GM18498 (cell line): ENCODE data around the gene FBXO31.

ENCODE experiments used
- ATAC-seq: cut with Tn5 transposase; IDR thresholded peaks from one replicate; pipeline ENCODE4 v1.9.1; 2021; ENCODE audit warnings: mild to moderate bottlenecking, moderate library complexity; ENCODE audit not compliant: unreplicated experiment

Gene FBXO31

DNA sequence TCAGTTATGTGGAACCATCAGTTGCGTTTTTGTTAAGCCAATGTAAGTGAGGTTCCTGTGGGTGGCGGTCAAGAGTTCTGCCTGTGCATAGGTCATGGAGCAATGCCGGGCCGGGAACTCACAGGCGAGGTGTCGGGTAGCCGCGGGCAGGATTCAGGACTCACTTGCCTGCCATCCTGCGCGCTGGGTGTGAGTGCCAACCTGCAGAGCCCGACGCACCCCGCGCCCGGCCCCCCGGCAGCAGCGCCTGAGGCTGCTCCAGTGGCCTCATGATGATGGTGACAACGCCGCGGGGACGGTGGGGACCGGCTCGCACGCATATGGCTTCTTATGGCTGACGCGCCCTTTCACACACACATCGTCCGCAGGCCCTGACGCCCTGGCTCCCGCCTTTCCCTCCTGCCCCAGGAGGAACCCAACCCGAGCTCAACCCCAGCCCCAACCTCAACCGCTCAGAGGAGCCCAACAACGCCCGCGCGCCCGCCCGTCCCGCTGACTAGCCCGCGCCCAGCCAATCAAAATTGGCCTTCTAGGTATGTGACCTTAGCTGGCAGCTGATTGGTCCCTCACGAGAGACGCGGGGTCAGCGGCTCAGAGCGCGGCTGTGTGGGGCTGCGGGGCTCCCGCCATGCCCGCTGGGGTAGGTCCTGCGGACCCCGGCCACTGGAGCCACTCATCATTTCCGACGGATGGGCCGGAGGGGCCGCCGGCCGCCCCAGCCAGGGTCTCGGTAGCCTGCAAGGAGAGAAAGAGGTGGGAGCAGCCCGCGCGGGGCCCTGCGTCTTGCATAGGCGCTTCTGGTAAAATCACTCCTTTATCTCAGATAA is 66.4 kb downstream of the FBXO31 start, which contains the start of gene C16orf95:
TSS of gene C16orf95 (minus strand) at position 470 of the 827 bp plus-strand sequence. CDS start at position 320, 150 bp downstream.
- peak; percentile 88 for ATAC-seq

DNA sequence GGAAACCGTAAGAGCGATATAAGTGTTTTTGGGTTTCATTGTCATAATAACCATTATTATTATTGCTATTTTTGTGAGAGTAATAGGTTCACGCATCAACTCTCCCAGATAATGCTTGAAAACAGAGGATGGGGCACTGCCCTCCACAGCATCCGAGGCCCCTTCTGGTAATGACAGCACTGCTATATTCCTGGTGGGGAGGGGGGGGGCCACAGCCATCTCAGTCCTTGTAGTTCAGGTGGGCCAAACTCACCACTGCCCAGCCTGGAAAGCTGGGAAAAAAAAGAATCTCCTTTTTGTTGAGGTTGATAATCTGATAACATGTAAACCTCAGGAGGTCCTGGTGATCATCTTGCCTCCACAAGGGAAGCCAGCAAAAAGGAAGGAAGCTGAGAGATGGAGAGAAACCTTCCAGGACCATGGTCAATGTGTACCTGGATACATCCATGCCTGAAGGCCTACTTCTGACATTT is 67.1 kb downstream of the FBXO31 start:
- no peak for ATAC-seq

DNA sequence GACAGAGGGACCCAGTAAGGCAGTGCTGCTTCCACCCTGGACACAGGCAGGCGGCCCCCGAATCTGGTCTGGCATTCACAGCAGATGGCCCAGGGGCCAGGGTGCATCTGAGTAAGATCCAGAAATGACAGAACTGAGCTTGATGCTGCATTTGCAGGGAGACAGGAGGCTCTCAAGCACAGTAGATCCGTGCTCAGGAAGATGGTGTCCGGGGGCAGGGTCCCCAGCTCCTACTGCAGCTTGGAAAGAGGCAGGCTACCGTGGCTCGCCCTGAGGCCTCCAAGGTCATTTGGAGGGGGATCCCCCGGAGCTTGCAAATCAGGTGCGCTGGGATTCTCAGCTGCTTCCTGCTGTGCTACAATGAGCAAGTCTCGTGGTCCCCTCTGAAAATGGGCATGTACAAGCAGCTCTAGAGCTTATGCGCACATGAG is 68.6 kb downstream of the FBXO31 start:
- no peak for ATAC-seq

DNA sequence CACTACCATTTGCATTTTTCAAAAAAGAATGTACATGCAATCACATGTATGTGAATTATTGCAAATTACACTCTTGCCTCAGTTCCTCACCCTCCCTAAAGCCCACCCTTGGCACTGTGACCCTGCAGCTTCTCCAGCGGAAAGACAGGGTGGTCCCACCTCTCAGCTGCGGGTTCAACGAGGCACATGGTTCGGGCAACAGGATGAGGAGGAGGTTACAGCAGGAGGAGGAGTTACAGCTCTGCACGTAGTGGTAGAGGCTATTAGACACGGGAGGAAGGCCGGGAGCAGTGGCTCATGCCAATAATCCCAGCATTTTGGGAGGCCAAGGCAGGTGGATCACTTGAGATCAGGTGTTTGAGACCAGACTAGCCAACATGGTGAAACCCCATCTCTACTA is 71.6 kb downstream of the FBXO31 start:
- ATAC-seq = no peak

DNA sequence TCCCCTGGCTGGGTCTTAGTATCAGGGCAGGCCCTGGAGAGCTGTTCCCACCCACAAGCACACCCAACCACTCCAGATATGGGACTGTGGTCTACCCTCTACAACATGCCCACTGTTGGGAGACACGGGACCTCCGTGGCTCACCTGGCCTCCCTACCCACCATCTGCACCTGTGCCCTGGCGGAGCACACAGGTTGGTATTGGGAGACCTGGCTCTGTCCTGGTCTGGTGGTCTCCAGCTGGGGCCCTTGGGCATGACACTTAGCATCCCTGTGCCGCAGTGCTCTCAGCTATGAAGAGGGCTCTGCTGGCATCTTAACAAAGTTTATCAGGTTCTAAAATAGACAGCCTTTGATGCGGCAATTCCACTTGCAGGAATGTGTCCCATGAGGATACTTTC is 72.2 kb downstream of the FBXO31 start:
- ATAC-seq = no peak

DNA sequence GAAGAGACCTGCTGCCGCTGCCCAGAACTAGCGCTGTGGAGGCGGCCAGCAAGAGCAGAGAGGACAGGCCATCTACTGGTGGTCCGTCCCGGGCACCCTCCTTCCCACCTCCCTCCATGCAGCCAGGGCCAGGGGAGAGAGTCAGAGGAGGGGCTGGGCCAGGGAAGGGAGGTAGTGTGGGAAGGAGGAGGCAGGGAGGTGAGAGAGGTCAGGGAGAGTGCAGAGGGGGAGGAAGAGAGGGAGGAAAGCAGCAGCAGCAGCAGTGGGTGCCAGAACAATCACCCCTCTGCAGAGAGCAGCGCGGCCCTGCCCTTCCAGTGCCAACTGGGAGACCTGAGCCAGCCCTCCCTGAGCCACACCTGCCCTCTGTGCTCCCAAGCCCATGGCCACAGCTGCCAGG is 73.0 kb downstream of the FBXO31 start:
- ATAC-seq = no peak

DNA sequence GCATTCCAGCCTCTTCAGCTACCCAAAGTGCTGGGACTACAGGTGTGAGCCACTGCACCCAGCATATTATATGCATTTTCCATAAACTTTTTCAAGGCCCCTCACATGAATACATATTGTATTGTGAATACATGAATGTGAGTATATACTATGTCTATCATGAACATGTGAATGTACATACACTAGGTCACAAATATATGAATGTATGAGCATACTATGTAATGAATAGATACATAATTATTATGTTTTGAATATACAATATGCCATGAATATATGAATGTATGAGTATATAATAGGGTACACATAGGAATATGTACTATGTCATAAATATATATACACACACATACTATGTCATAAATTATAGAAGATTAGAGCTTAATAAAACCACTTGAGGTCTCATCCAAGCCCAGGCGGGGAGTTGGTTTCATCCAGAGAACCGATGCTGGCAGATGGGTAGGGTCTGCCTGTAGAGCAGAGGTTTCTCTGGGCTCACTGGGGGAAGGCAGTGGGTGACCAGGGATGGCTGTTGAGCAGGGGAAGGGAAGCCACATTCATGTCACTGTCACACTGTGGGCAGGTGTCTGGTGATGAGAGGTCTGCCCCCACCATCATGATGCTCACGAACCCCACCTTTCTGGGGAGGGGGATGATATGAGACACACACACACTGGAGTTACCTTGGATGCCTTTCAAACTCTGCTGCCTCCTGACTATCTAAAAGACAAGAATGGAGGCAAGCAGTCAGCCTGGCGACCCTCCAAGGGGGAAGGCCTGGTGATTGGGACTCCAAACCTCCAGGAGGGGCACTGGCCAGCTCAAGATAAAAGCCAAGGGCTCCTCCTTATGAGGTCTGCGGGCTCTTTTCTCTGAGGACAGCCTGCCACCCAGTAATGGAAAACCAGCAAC is 73.7 kb downstream of the FBXO31 start:
- ATAC-seq = no peak

DNA sequence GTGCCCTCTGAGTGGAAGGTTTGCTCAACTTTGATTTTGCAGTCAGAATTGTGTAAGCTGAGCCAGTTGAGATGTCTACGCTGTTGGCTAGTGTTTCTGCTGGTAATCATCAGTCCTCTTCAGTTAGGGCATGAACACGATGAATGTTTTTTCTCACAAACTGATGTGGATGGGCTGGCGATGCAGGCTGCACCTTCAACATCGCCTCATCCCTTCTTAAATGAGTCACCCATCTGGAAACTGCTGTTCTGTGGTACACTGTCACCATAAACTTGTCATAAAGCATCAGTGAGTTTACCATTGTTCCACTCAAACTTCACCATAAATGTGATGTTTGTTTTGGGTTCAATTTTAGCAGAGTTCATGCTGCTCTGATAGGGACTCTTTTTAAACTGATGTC is 74.8 kb downstream of the FBXO31 start:
- ATAC-seq = no peak

DNA sequence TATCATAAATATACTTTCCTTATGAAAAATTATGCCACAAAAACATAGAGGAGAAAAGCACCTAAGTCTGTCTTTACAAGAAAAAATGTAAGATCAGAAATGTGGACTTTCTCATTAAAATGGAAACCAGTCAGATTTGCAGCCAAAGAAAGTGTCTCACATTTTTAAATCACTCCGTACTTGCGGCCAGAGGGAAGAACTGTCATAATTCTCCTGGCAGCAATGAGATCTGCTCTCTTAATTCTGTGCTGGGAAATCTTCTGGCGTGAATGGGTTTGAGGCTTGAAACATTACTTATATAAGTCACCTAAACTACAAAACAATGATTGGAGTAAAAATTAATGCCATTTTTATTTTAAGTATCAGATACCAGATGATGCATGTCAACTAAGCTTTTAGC is 77.1 kb downstream of the FBXO31 start:
- ATAC-seq = no peak

DNA sequence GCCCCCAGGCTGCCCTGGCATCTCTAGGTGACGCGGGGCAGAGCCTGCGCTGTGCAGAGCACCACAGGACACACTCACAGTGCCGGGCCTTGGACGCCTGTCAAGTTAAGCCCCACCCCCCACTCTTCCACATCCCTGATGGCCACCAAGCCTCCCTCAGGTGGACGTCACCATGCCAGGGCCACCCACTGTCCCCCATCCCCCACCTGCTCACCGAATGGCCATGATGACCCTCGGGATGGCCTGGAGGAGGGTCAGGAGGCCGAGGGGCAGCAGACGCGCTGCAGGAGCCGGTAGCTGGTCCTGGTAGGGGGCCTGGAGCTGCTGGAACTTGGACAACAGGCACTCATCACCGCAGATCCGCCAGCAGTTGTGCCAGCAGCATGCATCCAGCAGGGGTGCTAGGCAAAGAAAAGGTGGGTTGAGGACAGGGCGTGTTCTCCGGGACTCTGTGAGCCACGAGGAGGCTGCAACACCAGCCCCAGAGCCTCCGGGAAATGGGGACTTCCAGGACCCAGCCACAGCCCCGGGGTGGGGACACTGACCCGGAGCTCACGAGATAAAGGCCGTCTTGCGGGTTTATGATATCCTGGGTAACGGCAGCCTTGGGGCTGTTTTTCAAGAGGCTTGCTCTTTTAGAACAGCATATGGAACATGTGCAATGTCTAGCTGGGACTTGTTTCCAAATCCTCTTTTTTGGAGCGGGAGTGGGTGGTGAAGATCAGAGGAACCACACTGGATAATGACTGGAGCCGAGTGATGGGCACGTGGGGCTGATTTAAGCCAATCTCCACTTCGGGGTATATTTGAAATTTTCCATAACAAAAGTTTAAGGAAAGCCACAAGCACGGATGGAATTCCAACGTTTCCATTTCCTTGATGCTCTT is 77.8 kb downstream of the FBXO31 start:
- ATAC-seq = no peak

DNA sequence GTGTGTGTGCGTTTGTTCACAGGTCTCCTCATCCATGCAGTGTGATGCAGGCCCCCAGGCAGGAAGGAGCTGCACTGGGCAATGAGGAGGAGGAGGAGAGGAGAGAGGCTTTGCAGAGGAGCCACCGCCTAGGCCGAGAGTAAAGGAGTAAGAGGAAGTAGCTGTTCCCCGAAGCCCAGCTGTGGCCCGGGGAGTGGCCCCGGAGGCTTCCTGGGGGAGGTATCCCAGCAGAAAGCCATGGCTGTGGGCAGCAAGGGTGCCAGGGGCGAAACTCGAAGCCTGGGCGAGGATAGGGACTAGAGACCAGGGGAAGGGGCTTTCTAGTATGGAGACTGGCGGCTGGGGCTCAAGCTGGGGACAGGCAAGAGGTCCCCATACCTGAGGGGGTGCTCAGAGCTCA is 78.6 kb downstream of the FBXO31 start:
- ATAC-seq = no peak

DNA sequence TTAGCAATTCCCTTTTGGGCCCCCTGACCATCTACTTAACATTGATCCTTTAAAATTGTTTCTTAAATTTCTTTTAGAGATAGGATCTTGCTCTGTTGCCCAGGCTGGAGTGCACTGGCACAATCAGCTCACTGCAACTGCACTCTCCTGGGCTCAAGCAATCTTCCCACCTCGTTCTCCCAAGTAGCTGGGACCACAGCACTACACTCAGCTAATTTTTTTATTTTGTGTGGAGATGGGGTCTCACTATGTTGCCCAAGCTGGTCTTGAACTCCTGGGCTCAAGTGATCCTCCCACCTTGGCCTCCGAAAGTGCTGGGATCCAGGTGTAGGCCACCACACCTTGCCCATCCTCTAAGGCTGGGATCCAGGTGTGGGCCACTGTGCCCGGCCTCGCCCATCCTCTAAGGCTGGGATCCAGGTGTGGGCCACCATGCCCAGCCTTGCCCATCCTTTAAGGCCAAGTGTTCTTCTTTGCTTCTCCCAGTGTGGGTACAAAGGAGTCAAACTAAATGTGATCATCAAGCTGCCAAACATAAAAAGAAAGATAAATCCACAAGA is 79.5 kb downstream of the FBXO31 start:
- no peak for ATAC-seq

DNA sequence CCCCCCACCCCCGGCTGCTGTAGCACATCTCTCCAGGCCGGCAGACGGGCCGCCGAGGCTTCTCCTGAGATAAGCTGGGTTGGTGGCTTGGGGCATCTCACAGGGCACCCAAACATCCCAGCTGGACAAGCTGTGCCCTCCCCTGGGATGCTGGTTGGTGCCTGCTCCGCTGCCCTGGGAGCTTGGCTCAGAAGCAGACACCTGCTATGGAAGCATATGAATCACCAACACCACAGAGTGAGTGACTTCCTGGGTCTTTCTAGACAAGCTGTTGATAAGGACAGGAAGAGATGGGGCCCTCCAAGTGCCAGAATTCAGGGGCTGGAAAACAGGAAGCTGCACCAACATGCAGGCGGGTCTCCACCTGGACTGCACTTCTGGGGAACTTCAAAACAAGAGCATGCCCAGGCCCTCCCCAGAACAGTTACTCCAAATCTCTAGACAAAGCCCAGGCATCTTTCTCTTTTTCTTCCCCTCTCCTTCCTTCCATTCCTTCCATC is 80.1 kb downstream of the FBXO31 start:
- ATAC-seq = no peak

DNA sequence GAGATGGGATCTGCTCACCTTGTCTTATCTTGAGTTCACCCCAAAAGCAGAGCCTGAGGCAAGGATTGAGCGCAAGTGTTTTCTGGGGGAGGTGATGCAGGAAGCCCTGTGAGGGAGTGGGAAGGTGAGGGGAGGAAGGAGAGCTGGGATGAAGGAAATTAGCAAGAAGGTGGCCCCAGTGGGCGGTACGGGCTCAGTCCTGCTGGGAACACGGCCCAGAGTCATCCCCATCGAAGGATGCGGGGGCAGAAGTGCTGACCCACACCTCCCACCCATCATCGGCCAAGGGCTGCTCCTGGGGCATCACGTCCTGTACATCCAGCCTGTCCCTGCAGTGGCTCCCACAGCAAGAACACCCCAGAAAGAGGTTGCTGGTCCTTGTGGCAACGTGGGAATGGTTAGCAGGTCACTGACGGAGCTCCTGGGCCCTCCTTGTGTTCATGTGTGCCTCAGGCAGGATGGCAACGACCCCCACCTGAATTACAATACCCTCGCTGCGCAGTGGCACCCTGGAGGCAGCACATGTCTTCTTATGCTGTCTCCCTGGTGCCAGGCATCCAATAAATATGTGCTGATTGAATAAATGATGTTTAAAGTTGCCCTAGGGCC is 84.6 kb downstream of the FBXO31 start:
- no peak for ATAC-seq

DNA sequence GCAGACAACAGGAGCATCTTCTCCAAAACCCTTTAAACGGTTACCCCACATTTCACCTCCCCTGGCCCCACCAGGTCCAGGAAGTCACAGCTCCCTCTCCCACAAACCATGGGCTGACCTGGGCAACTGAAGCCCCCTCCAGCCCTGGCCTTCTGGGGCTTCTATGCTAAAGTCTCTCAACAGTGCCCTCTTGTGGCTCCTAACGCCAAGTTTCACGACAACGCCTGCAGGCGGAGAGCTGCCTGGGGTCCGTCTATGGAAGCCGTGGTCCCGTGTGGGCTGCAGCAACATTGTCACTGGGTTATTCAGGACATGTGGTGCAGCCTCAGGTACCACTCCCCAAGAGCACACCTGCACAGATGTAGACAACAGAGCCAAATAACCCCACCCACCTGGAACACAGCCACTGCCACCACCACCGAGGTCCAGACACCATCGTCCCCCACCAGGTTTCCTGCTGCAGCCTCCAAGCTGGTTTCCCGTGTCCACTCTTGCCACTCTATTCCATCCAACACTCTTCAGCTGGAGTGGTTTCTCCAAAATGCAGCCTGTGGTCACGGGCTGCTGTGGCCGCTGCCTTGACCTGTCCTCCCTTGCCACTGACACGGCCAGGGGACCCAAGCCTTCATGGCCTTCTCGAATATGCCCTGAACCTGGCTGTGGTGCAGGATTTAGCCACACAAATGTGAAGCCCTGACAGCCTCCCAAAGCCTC is 85.5 kb downstream of the FBXO31 start:
- ATAC-seq = no peak

DNA sequence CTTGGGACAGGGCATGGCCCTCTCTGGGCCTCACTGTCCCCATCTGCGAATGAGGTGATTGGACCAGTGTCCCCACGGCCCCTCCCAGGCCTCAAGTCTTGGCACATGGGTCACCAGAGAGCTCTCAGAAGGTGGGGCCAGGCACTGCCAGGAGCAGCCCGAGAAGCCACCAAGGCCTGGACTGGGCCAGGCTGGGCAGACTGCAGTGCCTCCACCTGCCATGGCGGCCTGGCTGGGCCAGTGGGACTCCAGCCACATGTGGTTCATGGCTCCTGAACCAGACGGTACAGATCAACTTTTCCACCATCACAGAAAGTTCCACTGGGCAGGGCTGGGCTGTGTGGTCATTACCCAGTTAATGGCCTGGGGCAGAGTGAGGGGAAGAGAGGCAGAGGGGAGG is 86.2 kb downstream of the FBXO31 start:
- no peak for ATAC-seq

DNA sequence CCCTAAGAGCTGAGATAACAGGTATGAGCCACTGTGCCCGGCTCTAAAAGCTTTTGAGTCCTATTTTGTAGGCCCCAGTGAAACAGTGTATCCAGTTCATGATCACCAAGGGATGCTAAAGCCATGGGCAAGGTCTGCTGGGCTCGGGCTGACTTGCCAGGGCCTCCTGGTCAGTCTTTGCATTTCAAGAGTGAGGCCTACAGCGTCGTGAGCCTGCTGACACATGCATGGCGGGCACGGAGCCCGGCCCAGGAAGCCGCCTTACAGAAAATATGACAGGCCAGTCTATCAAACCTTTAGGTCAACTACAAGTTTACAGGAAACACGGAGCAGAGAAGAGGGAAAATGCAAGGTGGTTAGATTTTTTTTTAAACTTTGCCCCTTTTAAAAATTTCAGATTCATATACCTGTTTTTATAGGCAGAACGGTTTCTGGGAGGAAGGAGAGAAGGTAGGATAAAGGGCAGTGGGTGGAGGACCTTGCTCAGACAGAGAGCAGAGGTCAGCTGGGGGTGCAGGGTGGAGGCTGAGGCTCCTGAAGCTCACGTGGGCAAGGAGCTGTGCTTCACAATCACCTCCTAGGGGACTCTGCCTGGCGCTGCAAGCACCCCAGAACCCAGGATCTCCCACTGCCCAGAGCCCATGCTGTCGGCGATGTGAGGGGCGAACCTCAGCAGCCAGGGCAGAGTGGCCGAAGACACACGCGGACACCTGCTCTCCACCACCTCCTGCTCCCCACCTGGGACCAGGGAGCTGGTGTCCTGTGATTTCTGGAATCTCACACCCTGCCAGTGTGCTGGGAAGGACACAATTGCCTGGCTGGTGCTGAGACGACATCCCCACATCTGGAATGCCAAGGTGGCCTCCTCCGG is 87.7 kb downstream of the FBXO31 start:
- ATAC-seq = no peak

DNA sequence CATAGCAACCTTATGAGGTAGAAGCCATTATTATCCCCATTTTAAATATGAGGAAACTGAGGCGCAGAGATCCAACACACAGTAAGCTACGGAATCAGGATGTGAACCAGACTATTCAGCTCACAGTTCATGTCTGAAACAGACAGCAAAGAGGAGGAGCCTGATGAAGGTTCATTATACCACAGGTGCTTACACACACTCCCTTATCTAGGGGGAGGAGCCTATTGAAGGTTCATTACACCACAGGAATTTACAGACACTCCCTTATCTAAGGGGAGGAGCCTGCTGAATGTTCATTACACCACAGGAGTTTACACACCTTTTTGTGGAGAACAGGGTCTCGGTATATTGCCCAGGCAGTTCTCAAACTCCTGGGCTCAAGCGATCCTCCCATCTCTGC is 88.3 kb downstream of the FBXO31 start:
- ATAC-seq = no peak
